Sciatic nerve (tissue), 2 donors: Measurements from ENCODE around the gene P2RY8. TPM values are rescaled to one million over a fixed set of nuclear protein-coding genes. Genes with fewer than 3 reads are reported as not detected.
"Not testable (repeated sequence)": the region's sequence is repeated elsewhere in the genome, so short reads cannot be mapped to it uniquely, and the experiment has no call there.

ENCODE experiments used
- ATAC-seq: fragments of 200-7000 bp; cut with Tn5 transposase; one replicate; pipeline ENCODE4 v1.9.1; 2020; ENCODE audit warnings: mild to moderate bottlenecking, moderate library complexity
- DNase-seq: peaks from one replicate; pipeline ENCODE4 v3.0.0-alpha.2; 2020; ENCODE audit warnings: low spot score
- intact Hi-C: fragments of 100-400 bp; cut with DNase I; formaldehyde crosslinking; loops from one replicate; pipeline ENCODE4 v1.14.2; 2022
- total RNA-seq: library from RNA; stranded (reverse); fragmentation: NEBNext Ultra II Directional; extraction: Animal tissue kit (Norgen Biotek cat#: 25700); gene quantifications from one replicate; pipeline ENCODE4 v1.2.1, GENCODE V29; 2021
- donor health status: DM: no; HTN: no; CAD: no.
- donor health status: DM: no; HTN: no; CAD: no.

Gene P2RY8
- 2.5 TPM for total RNA-seq

GRCh38 chrX:1537031-1537715 lies at the start of gene P2RY8:
P2RY8 (minus strand) TSS chrX:1537185; CDS start chrX:1466558, 70,627 bp downstream.
- DNase-seq (peak; percentile 79), ATAC-seq (peak; percentile 76)
- intact Hi-C loops = no loop called here

- intact Hi-C loops = no loop called here
- ATAC-seq (no peak), DNase-seq (no peak)
Observed at GRCh38 chrX:1584237-1585011, 47.4 kb upstream of the P2RY8 start.

GRCh38 chrX:1582686-1583437 lies 45.9 kb upstream of the P2RY8 start:
- no peak for DNase-seq
- no peak for ATAC-seq
- intact Hi-C loops = no loop called here

- ATAC-seq (peak; percentile 36), DNase-seq (no peak)
- intact Hi-C loops = no loop called here
Observed at GRCh38 chrX:1581132-1581531, 44.1 kb upstream of the P2RY8 start.

- ATAC-seq = no peak
- intact Hi-C loops = loop anchor here (10.0 kb wide), 1 partner anchor 104 kb away; no protein-coding TSS in a partner anchor
- no peak for DNase-seq
Observed at GRCh38 chrX:1578511-1579173, 41.7 kb upstream of the P2RY8 start.

- DNase-seq = no peak
Observed at GRCh38 chrX:1577845-1578244, 40.9 kb upstream of the P2RY8 start.

GRCh38 chrX:1576201-1576992 lies 39.4 kb upstream of the P2RY8 start:
- no peak for DNase-seq
- intact Hi-C loops = loop anchor here (10.0 kb wide), 1 partner anchor 102 kb away; no protein-coding TSS in a partner anchor

More at GRCh38 chrX:1577845-1578244, 40.9 kb upstream of the P2RY8 start:
- intact Hi-C loops = loop anchor here (10.0 kb wide), 1 partner anchor 103 kb away; no protein-coding TSS in a partner anchor
- ATAC-seq = no peak

GRCh38 chrX:1574181-1574580 lies 37.2 kb upstream of the P2RY8 start:
- intact Hi-C loops = loop anchor here (10.0 kb wide), 1 partner anchor 99 kb away; no protein-coding TSS in a partner anchor
- not testable (repeated sequence) for DNase-seq

More at GRCh38 chrX:1576201-1576992, 39.4 kb upstream of the P2RY8 start:
- ATAC-seq = no peak

GRCh38 chrX:1564750-1565683 lies 28.0 kb upstream of the P2RY8 start:
- ATAC-seq = no peak
- no peak for DNase-seq
- intact Hi-C loops = no loop called here

More at GRCh38 chrX:1574181-1574580, 37.2 kb upstream of the P2RY8 start:
- ATAC-seq = not testable (repeated sequence)

- ATAC-seq, DNase-seq, intact Hi-C loops: not testable (repeated sequence)
Observed at GRCh38 chrX:1564077-1564476, 27.1 kb upstream of the P2RY8 start.

GRCh38 chrX:1561164-1561563 lies 24.2 kb upstream of the P2RY8 start:
- intact Hi-C loops = no loop called here
- DNase-seq = no peak
- no peak for ATAC-seq

- intact Hi-C loops = no loop called here
- no peak for DNase-seq
- no peak for ATAC-seq
Observed at GRCh38 chrX:1558761-1559468, 21.9 kb upstream of the P2RY8 start.

GRCh38 chrX:1557442-1557841 lies 20.5 kb upstream of the P2RY8 start:
- intact Hi-C loops, DNase-seq, ATAC-seq: not testable (repeated sequence)

- no peak for ATAC-seq
- no peak for DNase-seq
- intact Hi-C loops = no loop called here
Observed at GRCh38 chrX:1555370-1555769, 18.4 kb upstream of the P2RY8 start.

- intact Hi-C loops = no loop called here
- no peak for ATAC-seq
- DNase-seq = no peak
Observed at GRCh38 chrX:1554469-1555210, 17.7 kb upstream of the P2RY8 start.
